NOMO-1 treated with dmso at 0.1 percent for 144 hours (cell line): ENCODE results near the gene LINGO4.
"Not testable (repeated sequence)": the region's sequence is repeated elsewhere in the genome, so short reads cannot be mapped to it uniquely, and the experiment has no call there.

ENCODE experiments used
- DNase-seq: peaks from one replicate; lab custom pipeline; 2025; ENCODE audit not compliant: unreplicated experiment; lab: John Stamatoyannopoulos, UW

The LINGO4 gene

DNA sequence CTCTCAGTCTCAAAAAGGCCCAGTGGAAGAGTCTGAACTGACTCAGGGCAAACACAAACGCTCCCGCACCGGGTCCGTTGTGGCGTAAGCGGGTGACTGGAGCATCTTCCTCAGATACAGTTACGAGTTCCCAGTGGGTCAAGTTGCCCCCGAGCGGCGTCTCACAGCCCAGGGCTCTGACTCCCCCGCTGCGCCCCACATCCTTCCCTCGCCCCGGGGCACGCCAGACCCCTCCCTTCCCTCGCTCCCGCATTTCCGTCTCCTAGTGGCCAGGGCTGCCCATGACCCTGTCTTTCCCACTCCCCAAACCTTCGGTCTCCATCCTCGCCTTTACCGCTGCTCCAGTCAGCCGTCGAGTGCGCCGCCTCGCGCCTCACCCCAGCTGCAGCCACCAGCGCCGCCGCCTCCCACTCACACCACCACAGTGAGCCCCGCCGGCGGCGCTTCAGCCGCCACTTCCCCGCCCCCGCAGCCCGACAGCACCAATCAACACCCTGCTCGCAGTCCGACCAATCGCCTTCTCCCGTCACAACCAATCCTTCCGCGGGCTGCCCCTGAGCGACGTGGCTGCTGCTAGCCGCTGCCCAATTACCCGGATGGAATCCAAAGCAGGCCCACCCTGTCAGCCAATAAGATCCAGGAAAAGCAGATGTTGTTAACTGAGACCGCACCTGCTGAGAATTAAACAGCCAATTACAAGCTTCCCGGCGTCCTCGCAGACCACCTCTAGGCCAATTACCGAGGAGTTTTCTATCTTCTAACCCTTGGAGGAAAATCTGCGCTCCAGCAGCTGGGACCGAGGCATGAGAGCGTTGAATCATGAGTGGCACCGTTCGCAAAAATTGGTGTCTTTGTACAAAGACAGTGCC lies 14.9 kb downstream of the LINGO4 start, which contains the start of gene TDRKH:
TSS of gene TDRKH (minus strand) at position 430 of the 869 bp plus-strand sequence. CDS start 7,478 bp downstream, outside the sequence.
- peak; percentile 100 for DNase-seq

GRCh38 chr1:151787689-151788088 lies 17.5 kb downstream of the LINGO4 start:
- DNase-seq: no peak

DNA sequence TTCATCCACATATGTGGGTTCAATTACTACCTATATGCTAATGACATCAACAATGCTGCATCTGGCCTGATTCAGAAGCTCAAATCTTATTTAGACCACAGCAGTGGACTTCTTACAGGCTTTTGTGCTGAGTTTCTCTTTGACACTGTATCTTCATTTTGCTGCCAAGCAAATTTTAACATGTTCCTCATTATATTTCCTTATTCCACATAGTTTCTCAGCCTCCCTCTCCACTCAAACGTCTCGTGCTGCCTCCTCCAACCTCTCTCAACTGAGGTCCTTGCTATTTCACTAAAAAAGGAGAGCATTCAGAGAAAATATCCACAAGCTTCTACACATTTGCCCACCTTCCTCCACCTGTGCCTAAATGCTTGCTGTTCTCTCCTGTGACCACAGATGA lies 21.4 kb downstream of the LINGO4 start:
- DNase-seq: no peak

DNA sequence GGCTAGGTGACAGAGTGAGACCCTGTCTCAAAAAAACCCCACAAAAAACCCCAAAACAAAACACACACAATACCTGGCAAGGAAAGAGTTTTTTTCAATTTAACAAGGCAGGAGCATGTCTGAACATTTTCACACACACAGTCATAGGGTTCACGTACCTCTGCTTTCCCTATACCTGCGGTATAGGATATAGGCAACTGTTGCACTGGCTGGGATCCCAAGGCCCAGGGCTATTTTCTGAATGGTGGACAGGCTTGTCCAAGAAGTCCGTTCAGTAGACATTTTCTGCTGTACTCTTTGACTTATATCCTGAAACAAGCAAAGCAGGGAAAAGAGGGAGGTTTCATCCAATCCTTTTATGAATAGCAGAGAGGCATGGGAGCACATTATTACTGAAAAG lies 22.5 kb downstream of the LINGO4 start:
- DNase-seq: no peak

DNA sequence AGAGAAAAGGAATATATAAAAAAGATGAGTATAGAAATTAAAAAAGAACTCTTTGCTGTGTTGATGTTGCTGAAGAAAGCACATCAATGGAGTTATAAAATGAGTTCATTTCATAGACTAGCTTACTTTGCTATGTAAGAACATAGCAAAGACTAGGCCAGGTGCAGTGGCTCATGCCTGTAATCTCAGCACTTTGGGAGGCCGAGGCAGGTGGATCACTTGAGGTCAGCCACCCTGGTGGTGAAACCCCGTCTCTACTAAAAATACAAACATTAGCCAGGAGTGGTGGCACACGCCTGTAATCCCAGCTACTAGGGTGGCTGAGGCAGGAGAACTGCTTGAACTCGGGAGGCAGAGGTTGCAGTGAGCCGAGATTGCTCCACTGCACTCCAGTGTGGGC lies 23.2 kb downstream of the LINGO4 start:
- not testable (repeated sequence) for DNase-seq

DNA sequence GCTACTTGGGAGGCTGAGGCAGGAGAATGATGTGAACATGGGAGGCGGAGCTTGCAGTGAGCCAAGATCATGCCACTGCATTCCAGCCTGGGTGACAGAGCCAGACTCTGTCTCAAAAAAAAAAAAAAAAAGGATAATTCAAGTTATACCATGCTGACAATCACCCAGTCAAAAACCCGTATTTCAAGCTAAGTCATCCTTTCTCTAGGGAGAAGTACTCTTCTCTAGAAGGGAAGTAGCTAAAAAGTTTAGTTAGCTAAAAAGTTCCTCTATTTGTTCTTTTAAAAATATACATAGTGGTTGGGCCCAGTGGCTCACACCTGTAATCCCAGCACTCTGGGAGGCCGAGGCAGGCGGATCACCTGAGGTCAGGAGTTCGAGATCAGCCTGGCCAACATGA lies 24.5 kb downstream of the LINGO4 start:
- not testable (repeated sequence) for DNase-seq

GRCh38 chr1:151779852-151780251 lies 25.4 kb downstream of the LINGO4 start:
- DNase-seq: no peak

DNA sequence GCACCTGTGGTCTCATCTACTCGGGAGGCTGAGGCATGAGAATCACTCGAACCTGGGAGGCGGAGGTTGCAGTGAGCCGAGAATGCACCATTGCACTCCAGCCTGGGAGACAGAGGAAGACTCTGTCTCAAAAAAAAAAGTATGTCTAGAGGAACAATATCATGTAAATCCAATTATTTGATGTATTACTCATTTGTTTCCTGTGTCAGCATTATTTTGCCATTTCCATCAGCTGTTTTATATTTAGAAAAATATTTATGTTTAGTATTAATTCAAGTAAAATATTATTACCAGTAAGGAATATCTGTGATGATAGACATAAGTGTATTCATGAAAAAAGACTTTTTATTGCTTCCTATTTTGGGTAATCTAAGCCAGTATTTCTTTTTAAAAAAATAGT lies 27.9 kb downstream of the LINGO4 start:
- no peak for DNase-seq

GRCh38 chr1:151776665-151777062 lies 28.6 kb downstream of the LINGO4 start:
- DNase-seq: no peak

GRCh38 chr1:151775894-151776664 lies 29.1 kb downstream of the LINGO4 start:
- DNase-seq: no peak

DNA sequence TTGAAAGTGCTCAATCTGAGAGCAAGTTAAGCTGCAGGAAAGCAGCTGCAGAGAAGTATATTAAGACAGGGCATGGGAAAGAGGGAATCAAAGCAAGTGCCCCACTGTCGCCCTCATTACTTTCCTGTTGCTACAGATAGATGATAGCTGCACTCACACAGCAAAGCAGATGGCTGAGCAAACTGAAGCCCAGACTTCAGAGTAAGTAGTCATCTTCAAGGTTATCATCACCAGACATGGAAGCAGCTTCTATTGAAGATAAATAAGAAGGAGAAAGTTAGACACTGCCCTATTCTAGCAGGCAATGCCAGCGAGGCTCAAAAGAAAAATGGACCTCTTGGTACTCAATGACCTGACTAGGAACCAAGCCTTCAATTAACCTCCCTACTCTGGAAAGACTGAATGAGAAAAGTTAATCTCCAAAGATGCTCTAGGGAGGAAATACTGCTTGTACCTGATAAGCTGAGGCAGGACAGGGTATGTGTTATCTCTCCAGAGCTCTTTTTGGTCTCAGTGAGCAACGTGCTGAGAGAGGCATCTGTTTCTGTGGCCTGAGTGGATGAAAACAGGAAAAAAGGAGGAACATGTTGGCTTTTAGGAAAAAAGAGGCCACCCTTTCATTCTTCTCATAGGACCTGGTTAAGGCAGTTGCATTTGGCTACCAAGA lies 30.8 kb downstream of the LINGO4 start:
- DNase-seq: no peak

DNA sequence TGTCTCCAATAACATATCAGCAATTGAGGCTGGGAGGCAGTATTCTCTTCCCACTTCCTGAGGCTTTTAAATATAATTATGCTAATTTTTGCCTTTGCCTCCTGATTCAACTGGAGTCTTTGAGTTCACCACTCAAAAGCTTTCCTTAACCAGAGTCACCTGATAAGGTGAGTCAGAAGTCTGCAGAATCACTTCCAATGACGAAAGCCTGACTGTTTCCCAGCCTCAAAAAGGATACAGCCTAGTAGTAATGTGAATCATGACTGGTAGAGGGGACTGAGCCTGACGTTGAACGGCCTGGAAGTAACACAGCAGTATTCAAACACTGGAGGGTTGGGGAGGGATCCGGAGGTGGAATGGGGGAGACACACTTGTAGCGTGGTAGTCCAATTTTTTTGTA lies 31.5 kb downstream of the LINGO4 start:
- no peak for DNase-seq

DNA sequence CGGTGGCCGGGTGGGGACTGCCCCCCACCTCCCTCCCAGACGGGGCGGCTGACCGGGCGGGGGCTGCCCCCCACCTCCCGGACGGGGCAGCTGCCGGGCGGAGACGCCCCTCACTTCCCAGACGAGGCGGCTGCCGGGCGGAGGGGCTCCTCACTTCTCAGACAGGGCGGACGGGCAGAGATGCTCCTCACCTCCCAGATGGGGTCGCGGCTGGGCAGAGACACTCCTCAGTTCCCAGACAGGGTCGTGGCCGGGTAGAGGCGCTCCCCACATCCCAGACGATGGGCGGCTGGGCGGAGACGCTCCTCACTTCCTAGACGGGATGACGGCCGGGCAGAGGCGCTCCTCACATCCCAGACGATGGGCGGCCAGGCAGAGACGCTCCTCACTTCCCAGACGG lies 35.9 kb downstream of the LINGO4 start:
- DNase-seq: not testable (repeated sequence)

DNA sequence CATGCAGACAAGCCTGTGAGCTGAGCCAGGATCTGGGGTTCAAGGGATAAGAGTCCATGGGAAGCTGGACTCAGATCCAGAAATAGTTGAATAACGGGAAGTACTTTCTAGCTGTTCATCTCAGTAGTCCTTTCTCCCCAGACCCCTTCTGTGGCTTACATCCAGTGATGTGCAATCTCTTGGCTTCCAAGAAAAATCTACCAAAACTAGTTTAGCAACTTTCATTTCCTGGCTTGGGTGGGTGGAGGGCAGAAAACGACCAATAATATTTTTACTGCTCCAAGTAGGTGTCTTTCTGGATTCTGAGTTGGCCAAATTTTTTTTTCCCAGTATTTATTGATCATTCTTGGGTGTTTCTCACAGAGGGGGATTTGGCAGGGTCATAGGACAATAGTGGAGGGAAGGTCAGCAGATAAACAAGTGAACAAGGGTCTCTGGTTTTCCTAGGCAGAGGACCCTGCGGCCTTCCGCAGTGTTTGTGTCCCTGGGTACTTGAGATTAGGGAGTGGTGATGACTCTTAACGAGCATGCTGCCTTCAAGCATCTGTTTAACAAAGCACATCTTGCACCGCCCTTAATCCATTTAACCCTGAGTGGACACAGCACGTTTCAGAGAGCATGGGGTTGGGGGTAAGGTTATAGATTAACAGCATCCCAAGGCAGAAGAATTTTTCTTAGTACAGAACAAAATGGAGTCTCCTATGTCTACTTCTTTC lies 36.7 kb downstream of the LINGO4 start:
- DNase-seq: not testable (repeated sequence)

DNA sequence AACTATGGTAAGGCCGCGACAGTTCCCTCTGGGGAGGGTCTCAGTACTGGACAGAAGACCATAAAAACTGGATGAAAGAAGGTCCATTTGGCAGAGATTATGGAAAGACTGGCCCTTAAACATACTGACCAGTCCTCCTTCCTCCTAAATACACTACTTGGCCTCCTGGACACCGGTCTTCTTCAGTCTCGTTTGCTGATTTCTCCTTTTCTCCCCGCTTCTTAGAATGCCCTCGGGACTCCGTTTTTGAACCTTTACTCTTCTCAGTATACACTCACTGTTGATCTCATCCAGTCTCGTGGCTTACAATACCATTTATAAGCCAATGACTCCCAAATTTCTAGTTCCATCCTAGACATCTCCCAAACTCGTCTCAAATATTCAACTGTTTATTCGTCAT lies 41.2 kb downstream of the LINGO4 start:
- no peak for DNase-seq

GRCh38 chr1:151762941-151763921 lies 42.0 kb downstream of the LINGO4 start, which contains the start of gene MRPL9:
MRPL9 (minus strand) TSS chr1:151763496; CDS start chr1:151763479, 17 bp downstream.
- DNase-seq: peak; percentile 71

DNA sequence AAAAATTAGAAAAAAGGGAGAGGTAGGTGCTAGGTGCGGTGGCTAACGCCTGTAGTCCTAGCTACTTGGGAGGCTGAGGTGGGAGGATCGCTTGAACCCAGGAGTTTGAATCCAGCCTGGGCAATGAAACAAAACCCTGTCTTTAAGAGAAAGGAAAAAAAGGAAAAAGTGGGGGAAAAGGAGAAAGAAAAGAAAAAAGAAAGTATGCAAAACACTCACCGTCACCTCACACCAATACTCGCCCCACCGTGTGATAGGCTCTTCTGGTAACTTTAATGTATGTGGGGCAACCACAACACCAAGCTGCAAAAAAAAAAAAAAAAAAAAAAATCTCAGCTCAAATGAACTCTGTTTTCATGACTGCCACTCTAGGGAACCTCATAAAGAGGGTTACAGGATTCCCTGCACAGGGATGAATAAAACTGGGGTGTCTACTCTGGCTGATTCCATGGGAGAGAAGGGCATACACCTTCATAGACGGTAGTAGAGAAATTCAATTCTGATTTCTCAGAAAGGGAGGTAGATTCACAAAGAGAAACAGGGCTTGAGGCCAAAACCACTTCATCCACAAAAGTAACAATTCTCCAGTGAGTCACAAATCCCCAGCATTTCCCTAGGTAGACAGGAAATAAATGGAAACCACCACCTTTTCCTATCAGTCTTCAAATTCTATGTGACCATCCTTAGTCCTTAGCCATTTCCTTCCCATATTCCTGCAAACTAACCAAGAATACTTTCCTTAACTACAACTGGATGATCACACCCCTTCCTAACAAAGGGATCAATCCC lies 44.4 kb downstream of the LINGO4 start:
- DNase-seq: no peak

GRCh38 chr1:151759241-151759640 lies 46.0 kb downstream of the LINGO4 start:
- no peak for DNase-seq

DNA sequence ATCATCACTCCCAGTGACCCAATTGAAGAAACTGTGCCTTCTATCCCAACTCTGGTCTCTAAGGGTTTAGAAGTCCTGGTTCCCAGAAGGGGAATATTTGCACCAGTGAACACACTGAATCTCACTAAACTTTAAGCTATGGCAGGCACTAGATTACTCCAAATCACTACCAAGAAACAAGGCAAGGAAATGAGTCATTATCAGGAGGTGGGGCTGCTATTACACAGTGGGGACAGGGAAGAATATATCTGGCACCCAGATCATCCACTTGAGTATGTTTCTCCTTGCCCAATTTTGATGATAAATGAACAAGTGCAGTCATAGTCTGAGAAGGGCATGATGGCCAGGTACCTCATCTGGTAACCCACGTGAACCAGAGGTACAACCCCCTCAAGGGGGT lies 48.9 kb downstream of the LINGO4 start:
- no peak for DNase-seq
